ENCODE data around the gene FBLN1.

FBLN1 gene

DNA sequence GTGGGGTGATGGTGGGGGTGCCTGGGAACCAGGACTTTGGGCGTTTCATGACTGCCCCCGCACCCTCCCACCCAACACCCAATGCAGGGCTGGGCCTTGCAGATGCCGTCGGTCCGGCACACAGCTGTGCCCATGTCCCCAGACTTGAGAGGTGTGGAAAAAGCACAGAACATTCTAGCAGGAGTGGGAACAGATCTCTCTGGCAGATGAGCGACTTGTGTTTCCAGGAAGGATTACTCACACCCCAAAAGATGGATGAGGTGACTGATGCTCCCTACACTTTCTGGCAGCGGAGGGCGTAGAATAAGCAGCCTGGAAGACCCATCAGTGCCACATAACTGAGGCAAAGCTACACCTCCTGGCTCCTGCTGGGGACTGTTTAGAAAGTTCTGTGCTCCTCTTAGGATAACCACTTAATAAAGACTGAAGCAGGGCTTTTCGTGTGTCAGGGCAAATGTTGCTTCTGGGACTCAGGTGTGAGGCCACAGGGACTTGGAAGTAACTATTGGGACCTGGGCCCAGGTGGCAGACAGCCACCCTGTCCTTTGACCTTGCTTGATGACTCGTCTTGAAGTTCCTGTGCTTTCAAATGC lies 24.2 kb downstream of the FBLN1 start (continued):
- TF ChIP-seq RARB (CRISPR knock-in tag; IDR thresholded peaks at IDR 0.05) = no peak
- TF ChIP-seq ISL1 (CRISPR knock-in tag; IDR thresholded peaks at IDR 0.05) = no peak
- no peak for TF ChIP-seq GLIS3 (CRISPR knock-in tag; IDR thresholded peaks at IDR 0.05)
- TF ChIP-seq ZFP30 (CRISPR knock-in tag; IDR thresholded peaks at IDR 0.05) = no peak
- TF ChIP-seq OSR1 (CRISPR knock-in tag; IDR thresholded peaks at IDR 0.05) = no peak
- TF ChIP-seq BACH2 (CRISPR knock-in tag; IDR thresholded peaks at IDR 0.05; ENCODE audit: borderline replicate concordance) = no peak
- TF ChIP-seq, protein P1, sequence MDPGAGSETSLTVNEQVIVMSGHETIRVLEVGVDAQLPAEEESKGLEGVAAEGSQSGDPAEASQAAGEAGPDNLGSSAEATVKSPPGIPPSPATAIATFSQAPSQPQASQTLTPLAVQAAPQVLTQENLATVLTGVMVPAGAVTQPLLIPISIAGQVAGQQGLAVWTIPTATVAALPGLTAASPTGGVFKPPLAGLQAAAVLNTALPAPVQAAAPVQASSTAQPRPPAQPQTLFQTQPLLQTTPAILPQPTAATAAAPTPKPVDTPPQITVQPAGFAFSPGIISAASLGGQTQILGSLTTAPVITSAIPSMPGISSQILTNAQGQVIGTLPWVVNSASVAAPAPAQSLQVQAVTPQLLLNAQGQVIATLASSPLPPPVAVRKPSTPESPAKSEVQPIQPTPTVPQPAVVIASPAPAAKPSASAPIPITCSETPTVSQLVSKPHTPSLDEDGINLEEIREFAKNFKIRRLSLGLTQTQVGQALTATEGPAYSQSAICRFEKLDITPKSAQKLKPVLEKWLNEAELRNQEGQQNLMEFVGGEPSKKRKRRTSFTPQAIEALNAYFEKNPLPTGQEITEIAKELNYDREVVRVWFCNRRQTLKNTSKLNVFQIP (CRISPR knock-in tag; IDR thresholded peaks at IDR 0.05; ENCODE audit: borderline replicate concordance, low read depth) = no peak
- TF ChIP-seq ZC3H10 (CRISPR knock-in tag; IDR thresholded peaks at IDR 0.05) = no peak
- TF ChIP-seq, protein P2, sequence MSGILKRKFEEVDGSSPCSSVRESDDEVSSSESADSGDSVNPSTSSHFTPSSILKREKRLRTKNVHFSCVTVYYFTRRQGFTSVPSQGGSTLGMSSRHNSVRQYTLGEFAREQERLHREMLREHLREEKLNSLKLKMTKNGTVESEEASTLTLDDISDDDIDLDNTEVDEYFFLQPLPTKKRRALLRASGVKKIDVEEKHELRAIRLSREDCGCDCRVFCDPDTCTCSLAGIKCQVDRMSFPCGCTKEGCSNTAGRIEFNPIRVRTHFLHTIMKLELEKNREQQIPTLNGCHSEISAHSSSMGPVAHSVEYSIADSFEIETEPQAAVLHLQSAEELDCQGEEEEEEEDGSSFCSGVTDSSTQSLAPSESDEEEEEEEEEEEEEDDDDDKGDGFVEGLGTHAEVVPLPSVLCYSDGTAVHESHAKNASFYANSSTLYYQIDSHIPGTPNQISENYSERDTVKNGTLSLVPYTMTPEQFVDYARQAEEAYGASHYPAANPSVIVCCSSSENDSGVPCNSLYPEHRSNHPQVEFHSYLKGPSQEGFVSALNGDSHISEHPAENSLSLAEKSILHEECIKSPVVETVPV (CRISPR knock-in tag; IDR thresholded peaks at IDR 0.05) = no peak

DNA sequence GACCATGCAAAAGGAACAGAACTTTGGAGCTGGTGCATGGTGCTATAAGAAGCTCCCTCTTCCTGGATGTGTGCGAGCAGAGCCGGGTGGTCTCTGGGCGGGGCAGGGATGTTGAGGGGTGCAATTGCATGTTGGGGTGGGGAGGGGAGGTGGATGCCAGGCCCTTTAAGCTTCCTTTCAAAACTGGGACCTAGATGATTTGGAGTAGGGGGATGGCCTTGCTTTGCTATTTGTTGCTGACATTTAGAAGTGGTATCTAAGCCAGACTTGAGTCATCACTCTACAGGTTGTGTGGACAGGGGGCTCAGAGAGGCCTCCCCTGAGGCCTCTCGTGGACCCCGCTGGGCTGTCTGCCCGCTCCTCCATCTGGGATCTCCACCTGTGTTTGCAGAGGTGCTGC lies 24.8 kb downstream of the FBLN1 start:
- ATAC-seq = no peak
- TF ChIP-seq GLIS3 (CRISPR knock-in tag; IDR thresholded peaks at IDR 0.05) (no peak), RARB (CRISPR knock-in tag; IDR thresholded peaks at IDR 0.05) (no peak), TCF4 (CRISPR knock-in tag; IDR thresholded peaks at IDR 0.05; ENCODE audit: borderline replicate concordance) (no peak), ESRRG (CRISPR knock-in tag; IDR thresholded peaks at IDR 0.05) (no peak), PPARA (CRISPR knock-in tag; IDR thresholded peaks at IDR 0.05; ENCODE audit: borderline replicate concordance) (no peak), OSR1 (CRISPR knock-in tag; IDR thresholded peaks at IDR 0.05) (no peak), CSDC2 (CRISPR knock-in tag; IDR thresholded peaks at IDR 0.05) (no peak), TOX (CRISPR knock-in tag; IDR thresholded peaks at IDR 0.05; ENCODE audit: borderline replicate concordance) (no peak), ZNF70 (CRISPR knock-in tag; IDR thresholded peaks at IDR 0.05) (no peak), ZFP3 (CRISPR knock-in tag; IDR thresholded peaks at IDR 0.05) (no peak)
- TF ChIP-seq, protein P3, sequence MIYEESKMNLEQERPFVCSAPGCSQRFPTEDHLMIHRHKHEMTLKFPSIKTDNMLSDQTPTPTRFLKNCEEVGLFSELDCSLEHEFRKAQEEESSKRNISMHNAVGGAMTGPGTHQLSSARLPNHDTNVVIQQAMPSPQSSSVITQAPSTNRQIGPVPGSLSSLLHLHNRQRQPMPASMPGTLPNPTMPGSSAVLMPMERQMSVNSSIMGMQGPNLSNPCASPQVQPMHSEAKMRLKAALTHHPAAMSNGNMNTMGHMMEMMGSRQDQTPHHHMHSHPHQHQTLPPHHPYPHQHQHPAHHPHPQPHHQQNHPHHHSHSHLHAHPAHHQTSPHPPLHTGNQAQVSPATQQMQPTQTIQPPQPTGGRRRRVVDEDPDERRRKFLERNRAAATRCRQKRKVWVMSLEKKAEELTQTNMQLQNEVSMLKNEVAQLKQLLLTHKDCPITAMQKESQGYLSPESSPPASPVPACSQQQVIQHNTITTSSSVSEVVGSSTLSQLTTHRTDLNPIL (CRISPR knock-in tag; IDR thresholded peaks at IDR 0.05; ENCODE audit: low read depth) = no peak
- TF ChIP-seq, protein P4, sequence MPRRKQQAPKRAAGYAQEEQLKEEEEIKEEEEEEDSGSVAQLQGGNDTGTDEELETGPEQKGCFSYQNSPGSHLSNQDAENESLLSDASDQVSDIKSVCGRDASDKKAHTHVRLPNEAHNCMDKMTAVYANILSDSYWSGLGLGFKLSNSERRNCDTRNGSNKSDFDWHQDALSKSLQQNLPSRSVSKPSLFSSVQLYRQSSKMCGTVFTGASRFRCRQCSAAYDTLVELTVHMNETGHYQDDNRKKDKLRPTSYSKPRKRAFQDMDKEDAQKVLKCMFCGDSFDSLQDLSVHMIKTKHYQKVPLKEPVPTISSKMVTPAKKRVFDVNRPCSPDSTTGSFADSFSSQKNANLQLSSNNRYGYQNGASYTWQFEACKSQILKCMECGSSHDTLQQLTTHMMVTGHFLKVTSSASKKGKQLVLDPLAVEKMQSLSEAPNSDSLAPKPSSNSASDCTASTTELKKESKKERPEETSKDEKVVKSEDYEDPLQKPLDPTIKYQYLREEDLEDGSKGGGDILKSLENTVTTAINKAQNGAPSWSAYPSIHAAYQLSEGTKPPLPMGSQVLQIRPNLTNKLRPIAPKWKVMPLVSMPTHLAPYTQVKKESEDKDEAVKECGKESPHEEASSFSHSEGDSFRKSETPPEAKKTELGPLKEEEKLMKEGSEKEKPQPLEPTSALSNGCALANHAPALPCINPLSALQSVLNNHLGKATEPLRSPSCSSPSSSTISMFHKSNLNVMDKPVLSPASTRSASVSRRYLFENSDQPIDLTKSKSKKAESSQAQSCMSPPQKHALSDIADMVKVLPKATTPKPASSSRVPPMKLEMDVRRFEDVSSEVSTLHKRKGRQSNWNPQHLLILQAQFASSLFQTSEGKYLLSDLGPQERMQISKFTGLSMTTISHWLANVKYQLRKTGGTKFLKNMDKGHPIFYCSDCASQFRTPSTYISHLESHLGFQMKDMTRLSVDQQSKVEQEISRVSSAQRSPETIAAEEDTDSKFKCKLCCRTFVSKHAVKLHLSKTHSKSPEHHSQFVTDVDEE (CRISPR knock-in tag; IDR thresholded peaks at IDR 0.05) = no peak

DNA sequence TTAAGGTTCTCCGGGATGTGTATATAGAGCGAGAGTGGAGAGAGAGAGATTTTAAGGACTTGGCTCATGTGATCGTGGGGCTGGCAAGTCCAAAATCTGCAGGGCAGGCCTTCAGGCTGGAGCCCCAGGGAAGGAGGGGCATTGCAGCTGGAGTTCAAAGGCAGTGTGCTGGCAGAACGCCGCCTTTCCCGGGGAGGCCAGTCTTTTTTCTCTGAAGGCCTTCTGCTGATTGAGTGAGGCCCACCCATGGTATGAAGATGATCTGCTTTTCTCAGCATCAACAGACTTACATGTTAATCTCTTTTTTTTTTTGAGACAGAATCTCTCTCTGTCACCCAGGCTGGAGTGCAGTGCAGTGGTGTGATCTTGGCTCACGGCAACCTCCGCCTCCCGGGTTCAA lies 25.4 kb downstream of the FBLN1 start:
- no peak for ATAC-seq
- no peak for TF ChIP-seq CSDC2 (CRISPR knock-in tag; IDR thresholded peaks at IDR 0.05)
- no peak for TF ChIP-seq ZNF8 (CRISPR knock-in tag; IDR thresholded peaks at IDR 0.05)
- TF ChIP-seq, protein P3 (CRISPR knock-in tag; IDR thresholded peaks at IDR 0.05; ENCODE audit: low read depth) = no peak
- no peak for TF ChIP-seq ZNF70 (CRISPR knock-in tag; IDR thresholded peaks at IDR 0.05)
- TF ChIP-seq BACH2 (CRISPR knock-in tag; IDR thresholded peaks at IDR 0.05; ENCODE audit: borderline replicate concordance) = no peak
- TF ChIP-seq ARNTL (CRISPR knock-in tag; IDR thresholded peaks at IDR 0.05; ENCODE audit: borderline replicate concordance, low read depth) = no peak
- TF ChIP-seq TCF4 (CRISPR knock-in tag; IDR thresholded peaks at IDR 0.05; ENCODE audit: borderline replicate concordance) = no peak
- no peak for TF ChIP-seq ZFP30 (CRISPR knock-in tag; IDR thresholded peaks at IDR 0.05)
- no peak for TF ChIP-seq ZFP3 (CRISPR knock-in tag; IDR thresholded peaks at IDR 0.05)
- no peak for TF ChIP-seq PPARA (CRISPR knock-in tag; IDR thresholded peaks at IDR 0.05; ENCODE audit: borderline replicate concordance)
- TF ChIP-seq SNAI2 (CRISPR knock-in tag; IDR thresholded peaks at IDR 0.05) = no peak
- no peak for TF ChIP-seq TOX (CRISPR knock-in tag; IDR thresholded peaks at IDR 0.05; ENCODE audit: borderline replicate concordance)
- TF ChIP-seq ZNF565 (CRISPR knock-in tag; conservative IDR thresholded peaks at IDR 0.05; ENCODE audit: low read depth) = no peak
- no peak for TF ChIP-seq ISL1 (CRISPR knock-in tag; IDR thresholded peaks at IDR 0.05)
- TF ChIP-seq, protein P1 (CRISPR knock-in tag; IDR thresholded peaks at IDR 0.05; ENCODE audit: borderline replicate concordance, low read depth) = no peak
- no peak for TF ChIP-seq ESRRG (CRISPR knock-in tag; IDR thresholded peaks at IDR 0.05)
